Body of pancreas (tissue), 4 donors: ENCODE measurements around the gene GPATCH2. TPM values are rescaled to one million over a fixed set of nuclear protein-coding genes. Genes with fewer than 3 reads are reported as not detected.

Experiments
- ATAC-seq: fragments of 150-250 bp; one replicate; pipeline ENCODE4 v1.9.1; 2016
- DNase-seq, 4 donors: peaks; one replicate each; pipeline ENCODE4 v3.0.0-alpha.2; 2019
- H3K27ac ChIP-seq, 4 donors: fragments of 200-600 bp; sonication (generic); 1 replicate in 3 of 4; 2 replicates in 1 of 4; pipeline versions ENCODE4 v1.5.1 to v1.6.1; 2016 to 2019; ENCODE audit warnings: mild to moderate bottlenecking in 1 of 4, mixed read lengths in 1 of 4, moderate library complexity in 1 of 4
- H3K27me3 ChIP-seq, 2 donors: fragments of 200-600 bp; sonication (generic); one replicate each; pipeline ENCODE4 v1.6.0; 2016; ENCODE audit warnings: mild to moderate bottlenecking in 1 of 2
- H3K36me3 ChIP-seq, 2 donors: fragments of 200-600 bp; sonication (generic); replicated peaks in 1 of 2; 2 replicates each; pipeline ENCODE4 v1.5.1; 2016; ENCODE audit warnings: low read depth in 2 of 2; ENCODE audit not compliant: insufficient read depth in 1 of 2
- H3K4me1 ChIP-seq: fragments of 200-600 bp; sonication (generic); one replicate; pipeline ENCODE4 v1.6.0; 2016
- H3K4me3 ChIP-seq, 2 donors: fragments of 200-600 bp; sonication (generic); 1 replicate in 1 of 2; 2 replicates in 1 of 2; pipeline ENCODE4 v1.5.1; 2016 to 2019
- H3K9me3 ChIP-seq, 3 donors: fragments of 200-600 bp; sonication (generic); 1 replicate in 2 of 3; 2 replicates in 1 of 3; pipeline ENCODE4 v1.5.1; 2016
- POLR2A ChIP-seq, 3 donors: fragments of 450-650 bp; IDR thresholded peaks; one replicate each; pipeline ENCODE4 v1.6.1; 2016; ENCODE audit warnings: antibody characterized with exemption in 3 of 3, mild to moderate bottlenecking in 2 of 3
- WGBS, 2 donors: methylation state at CpG; one replicate each; pipeline ENCODE4 v1.1.5; 2017; 5-methylcytosine and 5-hydroxymethylcytosine counted together
- intact Hi-C: fragments of 100-400 bp; cut with DNase I; formaldehyde crosslinking; loops from one replicate; pipeline ENCODE4 v1.15.1; 2023
- total RNA-seq, 2 donors: library from RNA; depleted of rRNA; stranded (reverse); fragments of >200 nt; gene quantifications; one replicate each; pipeline ENCODE4 v1.1.0, GENCODE V29; 2016
- TF ChIP-seq, protein P1 (sequence below), 7 experiments: fragments of 450-650 bp in 4 of 7; fragments of 200-600 bp in 3 of 7; sonication (generic) in 3 of 7; IDR thresholded peaks; one replicate each; pipeline ENCODE4 v1.5.1; 2016 to 2019; ENCODE audit warnings: antibody characterized with exemption in 7 of 7

The GPATCH2 gene
- total RNA-seq, 2 donors from 2014 or later, result 9.6 to 32.0 TPM

GRCh38 chr1:217435204-217435603, 195.7 kb downstream of the GPATCH2 start:
- no peak for DNase-seq
- Histone ChIP-seq H3K27me3 (no peaks in the 10 kb centered on the region), H3K4me3 (no peak overlapping the region), H3K27ac (no peak overlapping the region), H3K9me3 (no peaks in the 10 kb centered on the region), H3K36me3 (no peaks in the 10 kb centered on the region), H3K4me1 (no peaks in the 10 kb centered on the region)
- no peak for ATAC-seq
- TF ChIP-seq, protein P1, sequence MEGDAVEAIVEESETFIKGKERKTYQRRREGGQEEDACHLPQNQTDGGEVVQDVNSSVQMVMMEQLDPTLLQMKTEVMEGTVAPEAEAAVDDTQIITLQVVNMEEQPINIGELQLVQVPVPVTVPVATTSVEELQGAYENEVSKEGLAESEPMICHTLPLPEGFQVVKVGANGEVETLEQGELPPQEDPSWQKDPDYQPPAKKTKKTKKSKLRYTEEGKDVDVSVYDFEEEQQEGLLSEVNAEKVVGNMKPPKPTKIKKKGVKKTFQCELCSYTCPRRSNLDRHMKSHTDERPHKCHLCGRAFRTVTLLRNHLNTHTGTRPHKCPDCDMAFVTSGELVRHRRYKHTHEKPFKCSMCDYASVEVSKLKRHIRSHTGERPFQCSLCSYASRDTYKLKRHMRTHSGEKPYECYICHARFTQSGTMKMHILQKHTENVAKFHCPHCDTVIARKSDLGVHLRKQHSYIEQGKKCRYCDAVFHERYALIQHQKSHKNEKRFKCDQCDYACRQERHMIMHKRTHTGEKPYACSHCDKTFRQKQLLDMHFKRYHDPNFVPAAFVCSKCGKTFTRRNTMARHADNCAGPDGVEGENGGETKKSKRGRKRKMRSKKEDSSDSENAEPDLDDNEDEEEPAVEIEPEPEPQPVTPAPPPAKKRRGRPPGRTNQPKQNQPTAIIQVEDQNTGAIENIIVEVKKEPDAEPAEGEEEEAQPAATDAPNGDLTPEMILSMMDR (IDR thresholded peaks at IDR 0.05), result no peak
- TF ChIP-seq POLR2A (IDR thresholded peaks at IDR 0.05), result no peak
- WGBS, 2 donors, result 78 to 81% methylated on average over 4 of the region's 4 CpGs
- intact Hi-C loops, result no loop called here

- H3K4me3 ChIP-seq, result no peak overlapping the region
- intact Hi-C loops, result no loop called here
- no peak for ATAC-seq
- no peaks in the 10 kb centered on the region for H3K4me1 ChIP-seq
- WGBS, 2 donors, result 84 to 91% methylated on average over 4 of the region's 4 CpGs
- no peak overlapping the region for H3K27ac ChIP-seq
- no peaks in the 10 kb centered on the region for H3K27me3 ChIP-seq
- TF ChIP-seq, protein P1 (IDR thresholded peaks at IDR 0.05), result no peak
- TF ChIP-seq POLR2A (IDR thresholded peaks at IDR 0.05), result no peak
- H3K36me3 ChIP-seq, result no peaks in the 10 kb centered on the region
- no peaks in the 10 kb centered on the region for H3K9me3 ChIP-seq
- no peak for DNase-seq
Measured at GRCh38 chr1:217433664-217434063, 197.2 kb downstream of the GPATCH2 start.

GRCh38 chr1:217432339-217432738, 198.6 kb downstream of the GPATCH2 start:
- H3K9me3 ChIP-seq, result no peaks in the 10 kb centered on the region
- H3K27me3 ChIP-seq, result no peaks in the 10 kb centered on the region
- no peaks in the 10 kb centered on the region for H3K36me3 ChIP-seq
- no peak overlapping the region for H3K4me3 ChIP-seq
- no peak overlapping the region for H3K27ac ChIP-seq
- DNase-seq, result no peak
- intact Hi-C loops, result no loop called here
- TF ChIP-seq, protein P1 (IDR thresholded peaks at IDR 0.05), result no peak
- H3K4me1 ChIP-seq, result no peaks in the 10 kb centered on the region
- ATAC-seq, result no peak

DNA sequence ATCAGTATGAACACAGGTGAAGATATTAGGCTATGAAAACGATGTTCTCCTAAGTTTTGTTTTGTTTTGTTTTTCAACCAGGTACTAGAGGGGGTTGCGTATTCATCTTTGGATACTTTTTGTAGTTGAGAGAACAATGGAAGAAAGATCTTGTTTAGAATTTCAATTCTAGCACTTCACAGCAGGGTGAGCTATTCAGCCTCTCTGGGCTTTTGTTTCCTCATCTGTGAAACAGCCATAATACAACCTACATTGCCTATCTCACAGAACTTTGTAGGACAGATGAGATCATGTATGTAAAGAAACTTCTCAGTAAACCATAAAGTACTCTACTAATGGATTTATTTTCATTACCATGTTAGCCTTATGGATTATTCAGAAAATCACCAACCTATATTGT, 199.5 kb downstream of the GPATCH2 start:
- ATAC-seq (no peak), DNase-seq (no peak)
- TF ChIP-seq, protein P1 (IDR thresholded peaks at IDR 0.05), result no peak
- no peak for TF ChIP-seq POLR2A (IDR thresholded peaks at IDR 0.05)
- H3K4me1 ChIP-seq, result no peaks in the 10 kb centered on the region
- H3K27me3 ChIP-seq, result no peaks in the 10 kb centered on the region
- WGBS, 2 donors, result 69 to 90% methylated on average over 2 of the region's 2 CpGs
- intact Hi-C loops, result no loop called here
- no peak overlapping the region for H3K27ac ChIP-seq
- H3K36me3 ChIP-seq, result no peaks in the 10 kb centered on the region
- no peaks in the 10 kb centered on the region for H3K9me3 ChIP-seq
- H3K4me3 ChIP-seq, result no peak overlapping the region

DNA sequence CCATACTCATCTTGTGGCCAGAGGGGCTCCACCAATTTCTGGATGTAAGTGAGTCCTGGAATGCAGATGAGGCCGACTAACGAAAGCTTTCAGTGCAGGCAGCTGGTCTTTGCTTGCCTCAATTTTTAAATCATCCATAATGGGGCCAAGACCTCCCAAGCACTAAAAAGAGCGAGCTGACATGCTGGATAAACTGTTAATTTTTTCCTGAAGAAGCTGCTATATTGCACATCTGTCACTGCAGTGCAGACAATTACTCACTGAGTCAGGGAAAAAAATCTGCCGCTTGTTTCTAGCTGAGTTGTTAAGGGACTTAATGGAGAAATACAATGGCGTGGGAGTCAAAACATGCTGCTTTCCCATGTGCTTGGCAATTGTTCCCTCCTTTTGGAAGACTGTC, 205.5 kb downstream of the GPATCH2 start:
- Histone ChIP-seq H3K27ac (no peak overlapping the region), H3K36me3 (no peaks in the 10 kb centered on the region), H3K4me3 (no peak overlapping the region), H3K4me1 (no peaks in the 10 kb centered on the region), H3K27me3 (no peaks in the 10 kb centered on the region), H3K9me3 (no peaks in the 10 kb centered on the region)
- intact Hi-C loops, result no loop called here
- TF ChIP-seq, protein P1 (IDR thresholded peaks at IDR 0.05), result no peak
- no peak for TF ChIP-seq POLR2A (IDR thresholded peaks at IDR 0.05)
- 63 to 79% methylated on average over 5 of the region's 5 CpGs for WGBS, 2 donors
- DNase-seq, result peak in 1 of 4 donors; percentile 5
- no peak for ATAC-seq
